ENCODE results near the gene MINAR2.

MINAR2 gene

DNA sequence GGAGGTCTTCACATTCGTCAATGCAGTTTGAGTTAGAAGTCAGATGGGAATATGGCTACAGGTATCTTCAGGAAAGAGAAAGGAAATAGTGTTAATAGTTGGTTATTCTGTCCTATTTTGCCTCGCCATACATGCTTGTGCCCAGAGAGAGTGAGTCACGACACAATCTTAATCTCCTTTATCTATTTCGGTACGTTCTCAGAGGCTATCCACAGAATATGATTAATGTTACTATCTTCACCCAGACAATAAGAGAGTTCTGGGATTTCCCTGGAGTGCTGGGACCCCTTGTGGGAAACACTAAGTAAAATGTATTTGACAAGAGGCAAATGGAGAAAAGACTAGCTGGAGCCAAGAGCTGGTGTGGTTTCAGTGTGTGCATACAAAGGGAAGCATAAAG lies 25.5 kb downstream of the MINAR2 start:
- DNase-seq = no peak

DNA sequence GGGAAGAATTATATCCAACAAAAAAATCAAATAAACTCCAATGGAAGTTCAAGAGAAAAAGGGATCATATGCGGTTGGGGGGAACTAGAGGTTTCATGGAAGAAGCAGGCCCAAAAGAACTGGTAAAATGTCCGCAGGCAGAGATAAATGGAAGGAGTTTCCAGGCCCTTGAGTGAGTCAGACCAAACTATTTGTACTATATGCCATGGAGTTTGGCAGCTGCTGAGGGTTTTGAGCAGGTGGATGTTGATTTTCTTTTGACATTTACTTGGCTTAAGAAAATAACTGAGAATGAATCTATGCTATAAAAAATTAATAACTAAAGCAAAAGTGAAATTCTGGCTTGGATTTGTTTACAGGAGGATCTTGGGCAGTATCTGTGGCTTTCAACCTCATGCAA lies 33.7 kb downstream of the MINAR2 start:
- DNase-seq = no peak

DNA sequence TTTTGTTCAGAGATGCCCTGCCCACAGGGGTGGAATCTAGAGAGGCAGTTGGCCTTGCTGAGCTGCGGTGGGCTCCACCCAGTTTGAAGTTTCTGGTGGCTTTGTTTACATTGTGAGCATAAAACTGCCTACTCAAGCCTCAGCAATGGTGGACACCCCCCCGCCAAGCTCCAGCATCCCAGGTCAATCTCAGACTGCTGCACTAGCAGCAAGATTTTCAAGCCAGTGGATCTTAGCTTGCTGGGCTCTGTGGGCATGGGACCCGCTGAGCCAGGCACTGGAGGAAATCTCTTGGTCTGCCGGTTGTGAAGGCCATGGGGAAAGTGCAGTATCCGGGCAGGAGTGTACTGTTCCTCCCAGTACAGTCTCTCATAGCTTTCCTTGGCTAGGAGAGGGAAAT lies 55.5 kb downstream of the MINAR2 start:
- DNase-seq = no peak

DNA sequence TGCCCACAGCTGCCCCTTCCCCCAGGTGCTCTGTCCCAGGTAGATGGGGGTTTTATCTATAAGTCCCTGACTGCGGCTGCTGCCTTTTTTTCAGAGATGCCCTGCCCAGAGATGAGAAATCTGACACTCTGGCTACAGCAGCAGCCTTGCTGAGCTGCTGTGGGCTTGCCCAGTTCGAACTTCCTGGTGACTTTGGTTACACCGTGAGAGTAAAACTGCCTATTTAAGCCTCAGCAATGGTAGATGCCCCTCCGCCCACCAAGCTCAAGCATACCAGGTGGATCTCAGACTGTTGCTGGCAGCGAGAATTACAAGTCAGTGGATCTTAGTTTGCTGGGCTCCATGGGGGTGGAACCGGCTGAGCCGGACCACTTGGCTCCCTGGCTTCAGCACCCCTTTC lies 56.8 kb downstream of the MINAR2 start:
- DNase-seq = no peak

DNA sequence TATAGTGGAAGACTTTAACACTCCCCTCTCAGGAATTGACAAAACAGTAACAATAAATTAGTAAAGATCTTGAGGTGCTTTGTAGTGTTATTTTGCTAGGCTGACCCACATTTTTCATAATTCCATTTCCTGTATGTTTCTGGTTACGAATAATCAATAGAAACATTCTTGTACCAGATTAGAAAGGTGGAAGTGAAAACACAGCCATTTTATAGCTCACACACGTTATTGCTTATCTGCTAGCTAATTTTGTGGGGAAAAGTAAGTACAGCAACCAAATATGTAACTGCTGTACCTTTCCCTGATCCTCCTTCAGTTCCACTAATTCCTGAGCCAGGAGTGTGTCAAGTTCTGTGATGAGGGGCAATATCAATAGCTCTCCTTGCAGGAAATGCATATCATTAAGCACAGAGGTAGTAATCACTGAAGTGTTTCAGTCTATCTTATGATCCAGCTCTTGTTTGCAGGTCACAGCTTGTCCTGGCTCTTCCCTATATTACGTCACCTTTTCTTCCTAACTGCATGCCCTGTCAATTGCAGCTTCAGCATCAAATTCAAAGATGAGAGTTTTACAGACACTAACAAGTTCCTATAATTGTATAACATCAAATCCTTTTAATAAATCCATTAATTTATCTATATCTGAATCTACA lies 59.4 kb downstream of the MINAR2 start:
- no peak for DNase-seq
